C1 segment of cervical spinal cord (tissue), 14 donors: ENCODE results near the gene B3GNT5.

Experiments used
- DNase-seq, 14 donors: peaks; one replicate each; lab custom pipeline; 2025; lab: John Stamatoyannopoulos, UW

B3GNT5 gene

GRCh38 chr3:183265157-183265642, 12.1 kb downstream of the B3GNT5 start:
- DNase-seq: peak in 7 of 14 donors; percentile 12 to 61 (median 51)

GRCh38 chr3:183265834-183266417, 12.9 kb downstream of the B3GNT5 start:
- DNase-seq: no peak

- no peak for DNase-seq
Observed at GRCh38 chr3:183266454-183266853, 13.4 kb downstream of the B3GNT5 start.

GRCh38 chr3:183267140-183267539, 14.1 kb downstream of the B3GNT5 start:
- DNase-seq: no peak

GRCh38 chr3:183268366-183268765, 15.3 kb downstream of the B3GNT5 start:
- no peak for DNase-seq

- no peak for DNase-seq
Observed at GRCh38 chr3:183269345-183269744, 16.3 kb downstream of the B3GNT5 start.

GRCh38 chr3:183270344-183270743, 17.3 kb downstream of the B3GNT5 start:
- no peak for DNase-seq

GRCh38 chr3:183272142-183272541, 19.1 kb downstream of the B3GNT5 start:
- DNase-seq: no peak

- DNase-seq: no peak
Observed at GRCh38 chr3:183272791-183273190, 19.7 kb downstream of the B3GNT5 start.

- no peak for DNase-seq
Observed at GRCh38 chr3:183274609-183275008, 21.6 kb downstream of the B3GNT5 start.

- DNase-seq: no peak
Observed at GRCh38 chr3:183275418-183275817, 22.4 kb downstream of the B3GNT5 start.

GRCh38 chr3:183275937-183276336, 22.9 kb downstream of the B3GNT5 start:
- no peak for DNase-seq

GRCh38 chr3:183277260-183277659, 24.2 kb downstream of the B3GNT5 start:
- DNase-seq: no peak

- DNase-seq: no peak
Observed at GRCh38 chr3:183278479-183279088, 25.5 kb downstream of the B3GNT5 start.

- no peak for DNase-seq
Observed at GRCh38 chr3:183279371-183279770, 26.3 kb downstream of the B3GNT5 start.

- no peak for DNase-seq
Observed at GRCh38 chr3:183281126-183281797, 28.2 kb downstream of the B3GNT5 start.

- no peak for DNase-seq
Observed at GRCh38 chr3:183283886-183284285, 30.8 kb downstream of the B3GNT5 start.

GRCh38 chr3:183284570-183284969, 31.5 kb downstream of the B3GNT5 start:
- DNase-seq: no peak

- no peak for DNase-seq
Observed at GRCh38 chr3:183285318-183285717, 32.3 kb downstream of the B3GNT5 start.

- peak in 12 of 14 donors; percentile 10 to 85 (median 60) for DNase-seq
Observed at GRCh38 chr3:183285828-183286457, 32.9 kb downstream of the B3GNT5 start.

- DNase-seq: peak in 1 of 14 donors; percentile 8
Observed at GRCh38 chr3:183287301-183287971, 34.4 kb downstream of the B3GNT5 start.

GRCh38 chr3:183288117-183288516, 35.1 kb downstream of the B3GNT5 start:
- no peak for DNase-seq
